Ramos (cell line): Measurements from ENCODE around the gene PTH2.

ENCODE experiments used
- in situ Hi-C: fragments of 300-500 bp; cut with MboI; formaldehyde crosslinking; loops from one replicate; pipeline ENCODE4 v1.14.3; 2022; ENCODE audit warnings: low sequenced_read_pairs; ENCODE audit not compliant: unreplicated experiment

Gene PTH2

GRCh38 chr19:49433240-49433901 lies 10.1 kb upstream of the PTH2 start:
- in situ Hi-C loops: no loop called here

GRCh38 chr19:49432141-49433073 lies 9.2 kb upstream of the PTH2 start:
- in situ Hi-C loops: no loop called here

- in situ Hi-C loops: no loop called here
These were observed 8.1 kb upstream of the PTH2 start for GRCh38 chr19:49431330-49431749.

GRCh38 chr19:49430678-49431329 lies 7.6 kb upstream of the PTH2 start:
- in situ Hi-C loops: no loop called here

GRCh38 chr19:49430172-49430677 lies 7.0 kb upstream of the PTH2 start:
- in situ Hi-C loops: no loop called here

GRCh38 chr19:49428547-49429451 lies 5.6 kb upstream of the PTH2 start:
- in situ Hi-C loops: no loop called here

- in situ Hi-C loops: no loop called here
These were observed 4.8 kb upstream of the PTH2 start for GRCh38 chr19:49427855-49428546.

GRCh38 chr19:49427339-49427738 lies 4.1 kb upstream of the PTH2 start:
- in situ Hi-C loops: no loop called here

- in situ Hi-C loops: no loop called here
These were observed 2.8 kb upstream of the PTH2 start for GRCh38 chr19:49425922-49426592.

- in situ Hi-C loops: no loop called here
These were observed 1.9 kb upstream of the PTH2 start, which contains the start of gene GFY for GRCh38 chr19:49425178-49425577. TSS of gene GFY (plus strand) at chr19:49425388. CDS start at chr19:49426431, 1,043 bp downstream.

- in situ Hi-C loops: no loop called here
These were observed 703 bp upstream of the PTH2 start for GRCh38 chr19:49423985-49424303.

- in situ Hi-C loops: no loop called here
These were observed 702 bp downstream of the PTH2 start for GRCh38 chr19:49422407-49423070.

- in situ Hi-C loops: no loop called here
These were observed 1.4 kb downstream of the PTH2 start for GRCh38 chr19:49421878-49422202.

- in situ Hi-C loops: no loop called here
These were observed 2.0 kb downstream of the PTH2 start for GRCh38 chr19:49421039-49421877.

- in situ Hi-C loops: no loop called here
These were observed 3.0 kb downstream of the PTH2 start for GRCh38 chr19:49420227-49420626.

GRCh38 chr19:49419173-49419572 lies 4.1 kb downstream of the PTH2 start:
- in situ Hi-C loops: no loop called here

- in situ Hi-C loops: no loop called here
These were observed 4.7 kb downstream of the PTH2 start for GRCh38 chr19:49418511-49418910.
